Activated T-cell treated with anti-CD3 and anti-CD28 coated beads, Interleukin-2, amount 50 U/mL, for 24 hours (primary cell): ENCODE measurements around the gene IQCK.
A peak's percentile ranks its signal among the peaks of the same experiment; 100 is the strongest.
"Not testable (repeated sequence)": the region's sequence is repeated elsewhere in the genome, so short reads cannot be mapped to it uniquely, and the experiment has no call there.

Experiments used
- DNase-seq: peaks from one replicate; pipeline ENCODE4 v3.0.0-alpha.2; 2020
- H3K27ac Mint-ChIP-seq: 2 replicates; pipeline ENCODE4 v1.8.0; 2020; ENCODE audit warnings: mild to moderate bottlenecking, mixed read lengths
- H3K27me3 Mint-ChIP-seq: 2 replicates; pipeline ENCODE4 v1.8.0; 2020; ENCODE audit warnings: mixed read lengths
- H3K36me3 Mint-ChIP-seq: 2 replicates; pipeline ENCODE4 v1.8.0; 2020; ENCODE audit warnings: low read depth, mixed read lengths
- H3K4me1 Mint-ChIP-seq: 2 replicates; pipeline ENCODE4 v1.8.0; 2020; ENCODE audit warnings: low read depth, mixed read lengths
- H3K4me3 Mint-ChIP-seq: 2 replicates; pipeline ENCODE4 v1.8.0; 2020; ENCODE audit warnings: mild to moderate bottlenecking, moderate library complexity, mixed read lengths
- H3K9me3 Mint-ChIP-seq: 2 replicates; pipeline ENCODE4 v1.8.0; 2020; ENCODE audit warnings: mixed read lengths

The IQCK gene

GRCh38 chr16:19774024-19774423, 56.0 kb downstream of the IQCK start:
- no peaks in the 10 kb centered on the region for H3K9me3 Mint-ChIP-seq
- no peaks in the 10 kb centered on the region for H3K4me1 Mint-ChIP-seq
- DNase-seq = no peak
- no peaks in the 10 kb centered on the region for H3K36me3 Mint-ChIP-seq
- H3K27ac Mint-ChIP-seq = no peak overlapping the region
- H3K27me3 Mint-ChIP-seq = no peaks in the 10 kb centered on the region
- H3K4me3 Mint-ChIP-seq = no peak overlapping the region

- no peak for DNase-seq
- no peaks in the 10 kb centered on the region for H3K27me3 Mint-ChIP-seq
- H3K4me1 Mint-ChIP-seq = no peaks in the 10 kb centered on the region
- no peaks in the 10 kb centered on the region for H3K9me3 Mint-ChIP-seq
- no peak overlapping the region for H3K27ac Mint-ChIP-seq
- H3K4me3 Mint-ChIP-seq = no peak overlapping the region
- H3K36me3 Mint-ChIP-seq = no peaks in the 10 kb centered on the region
Measured at GRCh38 chr16:19776147-19776546, 58.1 kb downstream of the IQCK start.

GRCh38 chr16:19776565-19776964, 58.5 kb downstream of the IQCK start:
- Mint-ChIP-seq H3K36me3 (no peaks in the 10 kb centered on the region), H3K9me3 (no peaks in the 10 kb centered on the region), H3K27ac (no peak overlapping the region), H3K4me3 (no peak overlapping the region), H3K27me3 (no peaks in the 10 kb centered on the region), H3K4me1 (no peaks in the 10 kb centered on the region)
- DNase-seq = no peak

- Mint-ChIP-seq H3K9me3 (no peaks in the 10 kb centered on the region), H3K36me3 (no peaks in the 10 kb centered on the region), H3K4me3 (no peak overlapping the region), H3K27me3 (no peaks in the 10 kb centered on the region), H3K27ac (no peak overlapping the region), H3K4me1 (no peaks in the 10 kb centered on the region)
- DNase-seq = no peak
Measured at GRCh38 chr16:19780321-19780720, 62.2 kb downstream of the IQCK start.

GRCh38 chr16:19781226-19781625, 63.2 kb downstream of the IQCK start:
- H3K27me3 Mint-ChIP-seq = no peaks in the 10 kb centered on the region
- H3K4me1 Mint-ChIP-seq = no peaks in the 10 kb centered on the region

GRCh38 chr16:19783363-19784182, 65.5 kb downstream of the IQCK start:
- Mint-ChIP-seq H3K27me3 (no peaks in the 10 kb centered on the region), H3K36me3 (no peaks in the 10 kb centered on the region), H3K9me3 (no peaks in the 10 kb centered on the region), H3K4me1 (no peaks in the 10 kb centered on the region), H3K4me3 (no peak overlapping the region), H3K27ac (no peak overlapping the region)
- DNase-seq = no peak

More at GRCh38 chr16:19781226-19781625, 63.2 kb downstream of the IQCK start:
- no peak overlapping the region for H3K4me3 Mint-ChIP-seq
- H3K36me3 Mint-ChIP-seq = no peaks in the 10 kb centered on the region
- H3K9me3 Mint-ChIP-seq = no peaks in the 10 kb centered on the region
- no peak overlapping the region for H3K27ac Mint-ChIP-seq
- no peak for DNase-seq

- H3K27me3 Mint-ChIP-seq = no peaks in the 10 kb centered on the region
- no peak overlapping the region for H3K27ac Mint-ChIP-seq
- no peaks in the 10 kb centered on the region for H3K36me3 Mint-ChIP-seq
- H3K4me3 Mint-ChIP-seq = no peak overlapping the region
- no peaks in the 10 kb centered on the region for H3K9me3 Mint-ChIP-seq
- no peaks in the 10 kb centered on the region for H3K4me1 Mint-ChIP-seq
- DNase-seq = no peak
Measured at GRCh38 chr16:19784183-19784736, 66.2 kb downstream of the IQCK start.

GRCh38 chr16:19785081-19785480, 67.0 kb downstream of the IQCK start:
- no peaks in the 10 kb centered on the region for H3K4me1 Mint-ChIP-seq
- H3K27ac Mint-ChIP-seq = no peak overlapping the region
- DNase-seq = no peak

GRCh38 chr16:19785512-19786130, 67.5 kb downstream of the IQCK start:
- Mint-ChIP-seq H3K9me3 (no peaks in the 10 kb centered on the region), H3K36me3 (no peaks in the 10 kb centered on the region), H3K4me1 (no peaks in the 10 kb centered on the region), H3K27ac (no peak overlapping the region), H3K27me3 (no peaks in the 10 kb centered on the region), H3K4me3 (no peak overlapping the region)
- no peak for DNase-seq

More at GRCh38 chr16:19785081-19785480, 67.0 kb downstream of the IQCK start:
- Mint-ChIP-seq H3K4me3 (no peak overlapping the region), H3K9me3 (no peaks in the 10 kb centered on the region), H3K27me3 (no peaks in the 10 kb centered on the region), H3K36me3 (no peaks in the 10 kb centered on the region)

GRCh38 chr16:19801369-19801768, 83.3 kb downstream of the IQCK start:
- H3K4me3 Mint-ChIP-seq, H3K9me3 Mint-ChIP-seq, DNase-seq, H3K27ac Mint-ChIP-seq, H3K36me3 Mint-ChIP-seq, H3K27me3 Mint-ChIP-seq: not testable (repeated sequence)
- peaks cover 15% of the 10 kb centered on the region for H3K4me1 Mint-ChIP-seq

GRCh38 chr16:19801824-19802223, 83.8 kb downstream of the IQCK start:
- not testable (repeated sequence) for H3K9me3 Mint-ChIP-seq

GRCh38 chr16:19802612-19803011, 84.5 kb downstream of the IQCK start:
- H3K27me3 Mint-ChIP-seq = no peaks in the 10 kb centered on the region
- no peak overlapping the region for H3K4me3 Mint-ChIP-seq
- H3K9me3 Mint-ChIP-seq = peaks cover 7% of the 10 kb centered on the region
- DNase-seq = no peak
- no peak overlapping the region for H3K27ac Mint-ChIP-seq
- no peaks in the 10 kb centered on the region for H3K36me3 Mint-ChIP-seq
- H3K4me1 Mint-ChIP-seq = peaks cover 15% of the 10 kb centered on the region

More at GRCh38 chr16:19801824-19802223, 83.8 kb downstream of the IQCK start:
- H3K27ac Mint-ChIP-seq, H3K4me3 Mint-ChIP-seq, DNase-seq, H3K27me3 Mint-ChIP-seq, H3K36me3 Mint-ChIP-seq: not testable (repeated sequence)
- peaks cover 15% of the 10 kb centered on the region for H3K4me1 Mint-ChIP-seq

GRCh38 chr16:19804538-19805323, 86.7 kb downstream of the IQCK start:
- H3K27ac Mint-ChIP-seq = peak overlapping the region; percentile 76
- no peaks in the 10 kb centered on the region for H3K27me3 Mint-ChIP-seq
- H3K9me3 Mint-ChIP-seq = peaks cover 7% of the 10 kb centered on the region
- peak overlapping the region; percentile 32 for H3K4me3 Mint-ChIP-seq
- DNase-seq = no peak
- H3K4me1 Mint-ChIP-seq = peaks cover 15% of the 10 kb centered on the region
- no peaks in the 10 kb centered on the region for H3K36me3 Mint-ChIP-seq

- Mint-ChIP-seq H3K27ac (no peak overlapping the region), H3K27me3 (no peaks in the 10 kb centered on the region), H3K9me3 (peaks cover 7% of the 10 kb centered on the region), H3K36me3 (no peaks in the 10 kb centered on the region), H3K4me1 (peaks cover 15% of the 10 kb centered on the region), H3K4me3 (no peak overlapping the region)
- DNase-seq = no peak
Measured at GRCh38 chr16:19805459-19806162, 87.5 kb downstream of the IQCK start.
